ENCODE data around the gene EHMT1. TPM values are rescaled to one million over a fixed set of nuclear protein-coding genes. Genes with fewer than 3 reads are reported as not detected.

The EHMT1 gene
- polyA plus RNA-seq, 3 donors: 10.1 to 46.5 (median 15.0) TPM

DNA sequence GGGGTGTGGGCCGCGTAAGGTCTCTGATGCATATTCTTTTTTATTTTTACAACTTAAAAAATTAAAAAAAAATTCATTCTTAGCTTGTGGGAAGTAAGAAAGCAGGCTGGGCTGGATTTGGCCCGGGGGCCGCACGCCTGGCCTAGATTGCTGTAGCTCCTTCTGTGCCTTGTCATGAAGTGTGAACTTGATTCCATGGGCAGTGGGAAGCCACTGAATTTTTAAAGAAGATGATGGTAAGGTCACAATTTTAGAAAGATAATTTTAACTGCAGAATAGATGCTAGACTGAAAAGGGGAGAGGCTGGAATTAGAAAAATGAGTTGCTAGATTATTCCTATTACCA, 56.1 kb downstream of the EHMT1 start:
- peaks cover 39% of the 10 kb centered on the region for H3K4me1 Mint-ChIP-seq
- H3K27ac Mint-ChIP-seq: no peak overlapping the region

DNA sequence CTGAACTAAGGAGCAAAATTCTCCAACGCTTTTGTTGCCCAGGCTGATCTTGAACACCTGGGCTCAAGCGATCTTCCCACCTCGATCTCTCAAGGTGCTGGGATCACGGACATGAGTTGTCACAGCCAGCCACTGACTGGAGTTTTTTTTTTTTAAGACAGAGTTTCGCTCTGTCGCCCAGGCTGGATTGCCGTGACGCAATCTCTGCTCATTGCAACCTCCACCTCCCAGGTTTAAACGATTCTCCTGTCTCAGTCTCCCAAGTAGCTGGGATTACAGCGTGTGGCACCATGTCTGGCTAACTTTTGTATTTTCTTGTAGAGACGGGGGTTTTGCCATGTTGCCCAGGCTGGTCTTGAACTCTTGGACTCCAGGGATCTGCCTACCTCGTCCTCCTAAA, 58.2 kb downstream of the EHMT1 start:
- Histone ChIP-seq H2AFZ (ENCODE audit: insufficient read depth, low read depth, low read length, poor library complexity, severe bottlenecking) (no peak overlapping the region), H3K27me3 (ENCODE audit: control insufficient read depth in 2 of 2, insufficient read depth in 2 of 2, low read length in 2 of 2) (no peaks in the 10 kb centered on the region), H3K4me3 (replicated peaks in 1 of 3; ENCODE audit: low read depth in 2 of 3, low read length in 3 of 3) (peak overlapping the region in 1 of 3 experiments; percentile 26), H3K4me1 (ENCODE audit: control insufficient read depth in 1 of 2, insufficient read depth in 2 of 2, low read length in 2 of 2) (peaks cover 21 to 24% of the 10 kb centered on the region in 2 donors), H4K20me1 (ENCODE audit: insufficient read depth, low read length) (peaks cover 88% of the 10 kb centered on the region), H3K9ac (ENCODE audit: insufficient read depth, low read length, poor library complexity, severe bottlenecking) (peak overlapping the region; percentile 33), H3K27ac (ENCODE audit: low read depth in 1 of 2, low read length in 2 of 2) (peak overlapping the region; percentile 42 to 63), H3K4me2 (replicated peaks; ENCODE audit: extremely low read depth, low read length, poor library complexity, severe bottlenecking) (peak overlapping the region; percentile 39), H3K79me2 (ENCODE audit: insufficient read depth, low read length) (peaks cover 88% of the 10 kb centered on the region), H3K36me3 (replicated peaks in 1 of 2; ENCODE audit: control insufficient read depth in 1 of 2, insufficient read depth in 2 of 2, low read length in 2 of 2) (peaks cover 4 to 27% of the 10 kb centered on the region in 2 donors), H3K9me3 (replicated peaks in 1 of 2; ENCODE audit: control insufficient read depth in 1 of 2, insufficient read depth in 1 of 2, low read length in 2 of 2) (no peaks in the 10 kb centered on the region)
- Mint-ChIP-seq H3K4me1 (peaks cover 26% of the 10 kb centered on the region), H3K9me3 (peaks cover 0 to 4% (median 0%) of the 10 kb centered on the region in 7 donors), H3K36me3 (peaks cover 14 to 42% of the 10 kb centered on the region in 2 donors), H3K27me3 (ENCODE audit: low read depth in 3 of 3) (no peaks in the 10 kb centered on the region), H3K4me3 (peak overlapping the region in 1 of 2 donors; percentile 6), H3K27ac (peak overlapping the region in 4 of 7 donors; percentile 2 to 85 (median 38))
- peak in 1 of 3 donors; percentile 56 for DNase-seq
- WGBS (ENCODE audit: insufficient coverage): 64% methylated on average over 11 of the region's 12 CpGs
- TF ChIP-seq, protein P1, sequence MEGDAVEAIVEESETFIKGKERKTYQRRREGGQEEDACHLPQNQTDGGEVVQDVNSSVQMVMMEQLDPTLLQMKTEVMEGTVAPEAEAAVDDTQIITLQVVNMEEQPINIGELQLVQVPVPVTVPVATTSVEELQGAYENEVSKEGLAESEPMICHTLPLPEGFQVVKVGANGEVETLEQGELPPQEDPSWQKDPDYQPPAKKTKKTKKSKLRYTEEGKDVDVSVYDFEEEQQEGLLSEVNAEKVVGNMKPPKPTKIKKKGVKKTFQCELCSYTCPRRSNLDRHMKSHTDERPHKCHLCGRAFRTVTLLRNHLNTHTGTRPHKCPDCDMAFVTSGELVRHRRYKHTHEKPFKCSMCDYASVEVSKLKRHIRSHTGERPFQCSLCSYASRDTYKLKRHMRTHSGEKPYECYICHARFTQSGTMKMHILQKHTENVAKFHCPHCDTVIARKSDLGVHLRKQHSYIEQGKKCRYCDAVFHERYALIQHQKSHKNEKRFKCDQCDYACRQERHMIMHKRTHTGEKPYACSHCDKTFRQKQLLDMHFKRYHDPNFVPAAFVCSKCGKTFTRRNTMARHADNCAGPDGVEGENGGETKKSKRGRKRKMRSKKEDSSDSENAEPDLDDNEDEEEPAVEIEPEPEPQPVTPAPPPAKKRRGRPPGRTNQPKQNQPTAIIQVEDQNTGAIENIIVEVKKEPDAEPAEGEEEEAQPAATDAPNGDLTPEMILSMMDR (IDR thresholded peaks at IDR 0.05): no peak
- intact Hi-C loops (cut with micrococcal nuclease): no loop called here

More for the DNA sequence above, 56.1 kb downstream of the EHMT1 start:
- Histone ChIP-seq H3K9ac (ENCODE audit: insufficient read depth, low read length, poor library complexity, severe bottlenecking) (no peak overlapping the region), H3K27me3 (ENCODE audit: control insufficient read depth in 2 of 2, insufficient read depth in 2 of 2, low read length in 2 of 2) (no peaks in the 10 kb centered on the region), H3K4me1 (ENCODE audit: control insufficient read depth in 1 of 2, insufficient read depth in 2 of 2, low read length in 2 of 2) (peaks cover 21 to 35% of the 10 kb centered on the region in 2 donors), H2AFZ (ENCODE audit: insufficient read depth, low read depth, low read length, poor library complexity, severe bottlenecking) (no peak overlapping the region), H3K9me3 (replicated peaks in 1 of 2; ENCODE audit: control insufficient read depth in 1 of 2, insufficient read depth in 1 of 2, low read length in 2 of 2) (no peaks in the 10 kb centered on the region), H3K36me3 (replicated peaks in 1 of 2; ENCODE audit: control insufficient read depth in 1 of 2, insufficient read depth in 2 of 2, low read length in 2 of 2) (peaks cover 2 to 19% of the 10 kb centered on the region in 2 donors), H3K79me2 (ENCODE audit: insufficient read depth, low read length) (peaks cover 80% of the 10 kb centered on the region), H3K4me3 (replicated peaks in 1 of 3; ENCODE audit: low read depth in 2 of 3, low read length in 3 of 3) (no peak overlapping the region), H3K27ac (ENCODE audit: low read depth in 1 of 2, low read length in 2 of 2) (no peak overlapping the region), H4K20me1 (ENCODE audit: insufficient read depth, low read length) (peaks cover 87% of the 10 kb centered on the region), H3K4me2 (replicated peaks; ENCODE audit: extremely low read depth, low read length, poor library complexity, severe bottlenecking) (no peak overlapping the region)
- Mint-ChIP-seq H3K9me3 (peaks cover 0 to 4% (median 0%) of the 10 kb centered on the region in 7 donors), H3K4me3 (no peak overlapping the region), H3K27me3 (ENCODE audit: low read depth in 3 of 3) (no peaks in the 10 kb centered on the region), H3K36me3 (peaks cover 8 to 26% of the 10 kb centered on the region in 2 donors)
- intact Hi-C loops (cut with micrococcal nuclease): no loop called here
- no peak for DNase-seq
- 92% methylated on average over 3 of the region's 5 CpGs for WGBS (ENCODE audit: insufficient coverage)
- TF ChIP-seq, protein P1 (IDR thresholded peaks at IDR 0.05): no peak
